ENCODE measurements around the gene COA3. TPM values are rescaled to one million over a fixed set of nuclear protein-coding genes. Genes with fewer than 3 reads are reported as not detected.

The COA3 gene
- total RNA-seq, 1 experiment from 2014 or later, result 54.2 TPM

DNA sequence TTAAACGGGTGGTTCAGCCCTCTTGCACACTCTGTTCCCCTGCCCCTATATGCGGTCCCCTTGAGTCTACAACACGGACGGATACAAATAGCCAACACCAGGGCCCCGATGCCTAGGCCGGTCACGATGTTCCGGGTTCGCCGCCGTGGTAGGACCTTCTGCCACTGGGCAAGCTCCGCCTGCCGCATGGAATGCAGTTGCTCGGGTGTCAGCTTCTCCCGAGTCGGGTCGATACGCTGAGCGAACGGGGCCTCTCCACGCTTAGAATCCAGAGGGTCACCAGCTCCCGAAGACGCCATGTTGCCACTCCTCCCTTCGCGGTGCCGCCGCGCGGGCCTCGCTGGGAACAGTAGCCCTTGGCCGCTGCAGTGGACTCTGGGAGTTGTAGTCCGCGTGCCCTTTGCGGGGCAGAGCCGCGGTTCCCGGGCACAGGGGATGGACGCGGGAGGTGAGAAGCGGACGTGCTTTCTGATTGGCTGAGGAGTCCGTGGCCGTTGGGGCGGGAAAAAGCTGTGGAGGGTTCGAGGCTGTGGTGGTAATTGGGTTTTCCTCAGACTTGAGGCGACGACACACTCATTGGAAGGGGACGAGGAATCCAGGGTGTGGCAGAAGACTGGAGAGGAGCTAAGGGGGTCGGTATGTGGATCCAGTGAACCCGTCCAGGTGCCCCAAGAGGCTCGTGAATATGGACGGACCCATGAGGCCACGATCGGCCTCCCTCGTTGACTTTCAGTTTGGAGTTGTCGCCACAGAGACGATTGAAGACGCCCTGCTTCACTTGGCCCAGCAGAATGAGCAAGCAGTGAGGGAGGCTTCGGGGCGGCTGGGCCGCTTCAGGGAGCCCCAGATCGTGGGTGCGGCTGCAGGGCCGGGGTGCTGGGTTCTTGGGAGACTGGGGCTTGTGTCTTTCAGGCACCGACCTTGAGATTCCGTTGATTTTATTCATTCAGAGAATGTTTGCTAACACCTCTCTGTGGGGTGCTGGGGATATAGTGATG lies at the start of gene COA3, which contains the start of gene CNTD1 (continued):
- TF ChIP-seq, protein P1, sequence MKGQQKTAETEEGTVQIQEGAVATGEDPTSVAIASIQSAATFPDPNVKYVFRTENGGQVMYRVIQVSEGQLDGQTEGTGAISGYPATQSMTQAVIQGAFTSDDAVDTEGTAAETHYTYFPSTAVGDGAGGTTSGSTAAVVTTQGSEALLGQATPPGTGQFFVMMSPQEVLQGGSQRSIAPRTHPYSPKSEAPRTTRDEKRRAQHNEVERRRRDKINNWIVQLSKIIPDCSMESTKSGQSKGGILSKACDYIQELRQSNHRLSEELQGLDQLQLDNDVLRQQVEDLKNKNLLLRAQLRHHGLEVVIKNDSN (CRISPR knock-in tag; IDR thresholded peaks at IDR 0.05), result peak; percentile 64
- TF ChIP-seq, protein P2, sequence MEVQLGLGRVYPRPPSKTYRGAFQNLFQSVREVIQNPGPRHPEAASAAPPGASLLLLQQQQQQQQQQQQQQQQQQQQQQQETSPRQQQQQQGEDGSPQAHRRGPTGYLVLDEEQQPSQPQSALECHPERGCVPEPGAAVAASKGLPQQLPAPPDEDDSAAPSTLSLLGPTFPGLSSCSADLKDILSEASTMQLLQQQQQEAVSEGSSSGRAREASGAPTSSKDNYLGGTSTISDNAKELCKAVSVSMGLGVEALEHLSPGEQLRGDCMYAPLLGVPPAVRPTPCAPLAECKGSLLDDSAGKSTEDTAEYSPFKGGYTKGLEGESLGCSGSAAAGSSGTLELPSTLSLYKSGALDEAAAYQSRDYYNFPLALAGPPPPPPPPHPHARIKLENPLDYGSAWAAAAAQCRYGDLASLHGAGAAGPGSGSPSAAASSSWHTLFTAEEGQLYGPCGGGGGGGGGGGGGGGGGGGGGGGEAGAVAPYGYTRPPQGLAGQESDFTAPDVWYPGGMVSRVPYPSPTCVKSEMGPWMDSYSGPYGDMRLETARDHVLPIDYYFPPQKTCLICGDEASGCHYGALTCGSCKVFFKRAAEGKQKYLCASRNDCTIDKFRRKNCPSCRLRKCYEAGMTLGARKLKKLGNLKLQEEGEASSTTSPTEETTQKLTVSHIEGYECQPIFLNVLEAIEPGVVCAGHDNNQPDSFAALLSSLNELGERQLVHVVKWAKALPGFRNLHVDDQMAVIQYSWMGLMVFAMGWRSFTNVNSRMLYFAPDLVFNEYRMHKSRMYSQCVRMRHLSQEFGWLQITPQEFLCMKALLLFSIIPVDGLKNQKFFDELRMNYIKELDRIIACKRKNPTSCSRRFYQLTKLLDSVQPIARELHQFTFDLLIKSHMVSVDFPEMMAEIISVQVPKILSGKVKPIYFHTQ (CRISPR knock-in tag; IDR thresholded peaks at IDR 0.05), result no peak
- TF ChIP-seq, protein P3, sequence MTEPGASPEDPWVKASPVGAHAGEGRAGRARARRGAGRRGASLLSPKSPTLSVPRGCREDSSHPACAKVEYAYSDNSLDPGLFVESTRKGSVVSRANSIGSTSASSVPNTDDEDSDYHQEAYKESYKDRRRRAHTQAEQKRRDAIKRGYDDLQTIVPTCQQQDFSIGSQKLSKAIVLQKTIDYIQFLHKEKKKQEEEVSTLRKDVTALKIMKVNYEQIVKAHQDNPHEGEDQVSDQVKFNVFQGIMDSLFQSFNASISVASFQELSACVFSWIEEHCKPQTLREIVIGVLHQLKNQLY (CRISPR knock-in tag; IDR thresholded peaks at IDR 0.05), result no peak
- TF ChIP-seq CREB1 (CRISPR knock-in tag; IDR thresholded peaks at IDR 0.05) (peak; percentile 94), NR1H2 (CRISPR knock-in tag; IDR thresholded peaks at IDR 0.05) (no peak), PRRX2 (CRISPR knock-in tag; IDR thresholded peaks at IDR 0.05) (no peak), CREM (CRISPR knock-in tag; IDR thresholded peaks at IDR 0.05) (0 out of 2 replicates have a peak, but pooled peaks have one; percentile 46), NR3C1 (CRISPR knock-in tag; conservative IDR thresholded peaks at IDR 0.05; ENCODE audit: low read depth) (no peak), MXD4 (CRISPR knock-in tag; IDR thresholded peaks at IDR 0.05; ENCODE audit: borderline replicate concordance) (no peak), ZNF671 (CRISPR knock-in tag; IDR thresholded peaks at IDR 0.05) (no peak)
- TF ChIP-seq, protein P4, sequence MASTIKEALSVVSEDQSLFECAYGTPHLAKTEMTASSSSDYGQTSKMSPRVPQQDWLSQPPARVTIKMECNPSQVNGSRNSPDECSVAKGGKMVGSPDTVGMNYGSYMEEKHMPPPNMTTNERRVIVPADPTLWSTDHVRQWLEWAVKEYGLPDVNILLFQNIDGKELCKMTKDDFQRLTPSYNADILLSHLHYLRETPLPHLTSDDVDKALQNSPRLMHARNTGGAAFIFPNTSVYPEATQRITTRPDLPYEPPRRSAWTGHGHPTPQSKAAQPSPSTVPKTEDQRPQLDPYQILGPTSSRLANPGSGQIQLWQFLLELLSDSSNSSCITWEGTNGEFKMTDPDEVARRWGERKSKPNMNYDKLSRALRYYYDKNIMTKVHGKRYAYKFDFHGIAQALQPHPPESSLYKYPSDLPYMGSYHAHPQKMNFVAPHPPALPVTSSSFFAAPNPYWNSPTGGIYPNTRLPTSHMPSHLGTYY (CRISPR knock-in tag; IDR thresholded peaks at IDR 0.05), result no peak
- TF ChIP-seq, protein P5, sequence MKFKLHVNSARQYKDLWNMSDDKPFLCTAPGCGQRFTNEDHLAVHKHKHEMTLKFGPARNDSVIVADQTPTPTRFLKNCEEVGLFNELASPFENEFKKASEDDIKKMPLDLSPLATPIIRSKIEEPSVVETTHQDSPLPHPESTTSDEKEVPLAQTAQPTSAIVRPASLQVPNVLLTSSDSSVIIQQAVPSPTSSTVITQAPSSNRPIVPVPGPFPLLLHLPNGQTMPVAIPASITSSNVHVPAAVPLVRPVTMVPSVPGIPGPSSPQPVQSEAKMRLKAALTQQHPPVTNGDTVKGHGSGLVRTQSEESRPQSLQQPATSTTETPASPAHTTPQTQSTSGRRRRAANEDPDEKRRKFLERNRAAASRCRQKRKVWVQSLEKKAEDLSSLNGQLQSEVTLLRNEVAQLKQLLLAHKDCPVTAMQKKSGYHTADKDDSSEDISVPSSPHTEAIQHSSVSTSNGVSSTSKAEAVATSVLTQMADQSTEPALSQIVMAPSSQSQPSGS (CRISPR knock-in tag; IDR thresholded peaks at IDR 0.05; ENCODE audit: borderline replicate concordance, low read depth), result no peak
- TF ChIP-seq, protein P6, sequence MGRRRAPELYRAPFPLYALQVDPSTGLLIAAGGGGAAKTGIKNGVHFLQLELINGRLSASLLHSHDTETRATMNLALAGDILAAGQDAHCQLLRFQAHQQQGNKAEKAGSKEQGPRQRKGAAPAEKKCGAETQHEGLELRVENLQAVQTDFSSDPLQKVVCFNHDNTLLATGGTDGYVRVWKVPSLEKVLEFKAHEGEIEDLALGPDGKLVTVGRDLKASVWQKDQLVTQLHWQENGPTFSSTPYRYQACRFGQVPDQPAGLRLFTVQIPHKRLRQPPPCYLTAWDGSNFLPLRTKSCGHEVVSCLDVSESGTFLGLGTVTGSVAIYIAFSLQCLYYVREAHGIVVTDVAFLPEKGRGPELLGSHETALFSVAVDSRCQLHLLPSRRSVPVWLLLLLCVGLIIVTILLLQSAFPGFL (CRISPR knock-in tag; IDR thresholded peaks at IDR 0.05; ENCODE audit: borderline replicate concordance), result no peak
- TF ChIP-seq, protein P7, sequence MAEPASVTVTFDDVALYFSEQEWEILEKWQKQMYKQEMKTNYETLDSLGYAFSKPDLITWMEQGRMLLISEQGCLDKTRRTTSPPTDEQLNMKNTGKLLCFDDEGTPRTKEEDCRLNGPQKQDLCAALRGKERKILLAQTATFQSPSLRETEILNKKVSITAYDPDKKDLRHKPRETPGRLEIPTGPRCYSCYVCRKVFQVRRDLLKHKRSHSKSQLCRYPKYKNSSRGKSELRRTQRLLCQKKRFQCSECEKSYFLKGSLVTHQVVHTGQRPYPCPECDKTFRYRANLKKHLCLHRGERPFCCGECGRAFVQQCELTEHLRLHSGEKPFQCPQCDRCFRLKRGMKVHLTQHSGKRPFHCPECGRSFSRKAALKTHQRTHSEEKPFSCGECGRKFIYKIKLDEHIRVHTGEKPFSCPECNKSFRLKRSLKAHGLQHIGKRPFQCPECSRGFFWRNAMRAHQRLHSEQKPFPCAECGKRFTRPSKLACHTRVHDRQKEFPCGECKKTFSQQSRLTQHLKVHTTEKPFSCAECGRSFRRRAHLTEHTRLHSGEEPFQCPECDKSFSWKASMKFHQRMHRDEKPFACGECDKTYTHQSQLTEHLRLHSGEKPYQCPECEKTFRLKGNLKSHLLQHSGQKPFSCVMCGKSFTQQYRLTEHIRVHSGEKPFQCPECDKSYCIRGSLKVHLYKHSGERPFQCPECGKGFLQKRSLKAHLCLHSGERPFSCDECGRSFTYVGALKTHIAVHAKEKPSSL (CRISPR knock-in tag; conservative IDR thresholded peaks at IDR 0.05), result no peak
